Vagina (tissue), 2 donors: ENCODE measurements around the gene P4HA2. TPM values are rescaled to one million over a fixed set of nuclear protein-coding genes. Genes with fewer than 3 reads are reported as not detected.

Experiments used
- DNase-seq, 2 donors: peaks; one replicate each; pipeline ENCODE4 v3.0.0-alpha.2; 2017; ENCODE audit errors: extremely low spot score in 2 of 2
- H3K27ac ChIP-seq: fragments of 200-600 bp; sonication (generic); one replicate; pipeline ENCODE4 v1.5.1; 2019
- H3K27me3 ChIP-seq: fragments of 200-600 bp; sonication (generic); one replicate; pipeline ENCODE4 v1.5.1; 2019
- H3K36me3 ChIP-seq, 2 donors: fragments of 200-600 bp; sonication (generic); one replicate each; pipeline ENCODE4 v1.5.1; 2017 to 2019
- H3K4me1 ChIP-seq: fragments of 200-600 bp; sonication (generic); one replicate; pipeline ENCODE4 v1.5.1; 2019
- H3K4me3 ChIP-seq, 2 donors: fragments of 200-600 bp; sonication (generic); 1 replicate in 1 of 2; 2 replicates in 1 of 2; pipeline ENCODE4 v1.5.1; 2016 to 2019
- H3K9me3 ChIP-seq: fragments of 200-600 bp; sonication (generic); one replicate; pipeline ENCODE4 v1.5.1; 2019
- POLR2A ChIP-seq, 2 donors: fragments of 450-650 bp; IDR thresholded peaks; one replicate each; pipeline ENCODE4 v1.6.1; 2017; ENCODE audit warnings: antibody characterized with exemption in 2 of 2, mild to moderate bottlenecking in 2 of 2, moderate library complexity in 2 of 2
- POLR2AphosphoS5 ChIP-seq, 2 donors: sonication (generic); formaldehyde crosslinking; IDR thresholded peaks; one replicate each; pipeline ENCODE4 v1.9.0; 2017; ENCODE audit warnings: antibody characterized with exemption in 2 of 2, mild to moderate bottlenecking in 2 of 2, low read depth in 1 of 2; ENCODE audit not compliant: insufficient read depth in 1 of 2
- intact Hi-C: fragments of 100-400 bp; cut with DNase I; formaldehyde crosslinking; loops from one replicate; pipeline ENCODE4 v1.15.1; 2023
- total RNA-seq: library from RNA; depleted of rRNA; stranded (reverse); fragments of >200 nt; gene quantifications from one replicate; pipeline ENCODE4 v1.2.3, GENCODE V29; 2016
- TF ChIP-seq, protein P1 (sequence below), 3 experiments: fragments of 450-650 bp in 2 of 3; fragments of 200-600 bp in 1 of 3; sonication (generic) in 1 of 3; IDR thresholded peaks; one replicate each; pipeline ENCODE4 v1.5.1; 2017 to 2019; ENCODE audit warnings: antibody characterized with exemption in 3 of 3, mild to moderate bottlenecking in 2 of 3, moderate library complexity in 2 of 3

Gene P4HA2
- total RNA-seq, 1 donor from 2014 or later: 42.0 TPM

DNA sequence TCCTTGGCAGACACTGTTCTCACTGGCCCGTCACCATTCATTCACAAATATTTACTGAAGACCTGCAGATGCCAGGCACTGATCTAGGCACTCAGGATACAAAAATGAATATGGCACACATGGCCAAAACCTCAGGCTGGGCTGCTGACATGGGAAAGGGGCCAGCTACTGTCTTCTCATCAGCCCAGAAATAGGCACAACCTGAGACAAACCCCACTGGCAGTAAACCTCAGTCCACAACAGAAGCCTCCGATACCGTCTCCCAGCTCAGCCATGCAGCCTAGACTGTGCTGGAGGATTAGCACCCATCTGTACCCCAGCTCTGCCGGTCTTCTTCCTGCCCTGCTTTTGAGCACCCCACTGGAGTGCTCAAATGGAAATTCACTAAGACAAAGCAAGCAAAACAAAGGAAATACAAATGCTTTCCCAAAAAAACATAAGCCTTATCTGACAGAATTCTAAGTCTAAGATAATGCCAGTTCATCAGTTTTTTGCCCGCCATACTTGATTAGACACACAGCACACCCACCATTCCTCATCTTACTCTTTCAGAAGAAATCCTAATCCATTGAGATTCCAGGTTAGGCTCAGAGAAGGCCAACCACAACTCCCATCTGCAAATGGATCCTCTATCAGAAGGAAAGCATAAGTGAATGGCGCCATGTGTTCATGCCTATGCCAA, 8.2 kb downstream of the P4HA2 start:
- Histone ChIP-seq H3K27me3 (no peaks in the 10 kb centered on the region), H3K9me3 (no peaks in the 10 kb centered on the region), H3K4me1 (peaks cover 65% of the 10 kb centered on the region), H3K4me3 (no peak overlapping the region), H3K27ac (peak overlapping the region; percentile 61), H3K36me3 (no peaks in the 10 kb centered on the region)
- TF ChIP-seq POLR2AphosphoS5 (IDR thresholded peaks at IDR 0.05; ENCODE audit: insufficient read depth in 1 of 2, low read depth in 1 of 2) (no peak), POLR2A (IDR thresholded peaks at IDR 0.05) (no peak)
- TF ChIP-seq, protein P1, sequence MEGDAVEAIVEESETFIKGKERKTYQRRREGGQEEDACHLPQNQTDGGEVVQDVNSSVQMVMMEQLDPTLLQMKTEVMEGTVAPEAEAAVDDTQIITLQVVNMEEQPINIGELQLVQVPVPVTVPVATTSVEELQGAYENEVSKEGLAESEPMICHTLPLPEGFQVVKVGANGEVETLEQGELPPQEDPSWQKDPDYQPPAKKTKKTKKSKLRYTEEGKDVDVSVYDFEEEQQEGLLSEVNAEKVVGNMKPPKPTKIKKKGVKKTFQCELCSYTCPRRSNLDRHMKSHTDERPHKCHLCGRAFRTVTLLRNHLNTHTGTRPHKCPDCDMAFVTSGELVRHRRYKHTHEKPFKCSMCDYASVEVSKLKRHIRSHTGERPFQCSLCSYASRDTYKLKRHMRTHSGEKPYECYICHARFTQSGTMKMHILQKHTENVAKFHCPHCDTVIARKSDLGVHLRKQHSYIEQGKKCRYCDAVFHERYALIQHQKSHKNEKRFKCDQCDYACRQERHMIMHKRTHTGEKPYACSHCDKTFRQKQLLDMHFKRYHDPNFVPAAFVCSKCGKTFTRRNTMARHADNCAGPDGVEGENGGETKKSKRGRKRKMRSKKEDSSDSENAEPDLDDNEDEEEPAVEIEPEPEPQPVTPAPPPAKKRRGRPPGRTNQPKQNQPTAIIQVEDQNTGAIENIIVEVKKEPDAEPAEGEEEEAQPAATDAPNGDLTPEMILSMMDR (IDR thresholded peaks at IDR 0.05): no peak
- no peak for DNase-seq
- intact Hi-C loops: no loop called here

DNA sequence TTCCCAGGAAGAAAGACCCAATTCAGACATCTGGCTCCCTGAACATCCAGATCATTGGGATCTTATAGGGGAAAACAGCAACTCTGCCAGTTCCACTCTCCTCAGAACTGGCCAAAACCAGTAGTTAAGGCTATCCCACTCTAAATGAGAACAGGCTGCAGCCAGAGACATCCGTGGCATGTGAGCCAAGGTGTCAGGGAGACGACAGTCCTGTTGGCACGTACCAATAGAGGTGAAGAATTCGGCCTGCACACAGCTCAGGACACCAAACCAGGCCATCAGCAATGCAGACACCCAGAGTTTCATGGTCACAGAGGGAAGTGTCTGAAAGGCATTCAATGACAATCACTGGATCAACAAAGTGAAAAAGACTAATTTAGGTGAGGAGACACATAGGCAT, 9.3 kb downstream of the P4HA2 start:
- Histone ChIP-seq H3K27ac (no peak overlapping the region), H3K4me3 (no peak overlapping the region), H3K27me3 (no peaks in the 10 kb centered on the region), H3K36me3 (peaks cover 0 to 6% of the 10 kb centered on the region in 2 donors), H3K4me1 (peaks cover 60% of the 10 kb centered on the region), H3K9me3 (no peaks in the 10 kb centered on the region)
- intact Hi-C loops: no loop called here
- TF ChIP-seq POLR2AphosphoS5 (IDR thresholded peaks at IDR 0.05; ENCODE audit: insufficient read depth in 1 of 2, low read depth in 1 of 2) (no peak), POLR2A (IDR thresholded peaks at IDR 0.05) (no peak)
- TF ChIP-seq, protein P1 (IDR thresholded peaks at IDR 0.05): no peak
- DNase-seq: no peak

GRCh38 chr5:132215329-132215728, 12.3 kb downstream of the P4HA2 start:
- H3K4me3 ChIP-seq: no peak overlapping the region
- H3K27me3 ChIP-seq: no peaks in the 10 kb centered on the region
- peaks cover 0 to 24% of the 10 kb centered on the region in 2 donors for H3K36me3 ChIP-seq
- TF ChIP-seq, protein P1 (IDR thresholded peaks at IDR 0.05): no peak
- no peak for TF ChIP-seq POLR2A (IDR thresholded peaks at IDR 0.05)
- TF ChIP-seq POLR2AphosphoS5 (IDR thresholded peaks at IDR 0.05; ENCODE audit: insufficient read depth in 1 of 2, low read depth in 1 of 2): peak; percentile 88 to 90
- peaks cover 30% of the 10 kb centered on the region for H3K4me1 ChIP-seq
- intact Hi-C loops: no loop called here
- H3K9me3 ChIP-seq: no peaks in the 10 kb centered on the region
- H3K27ac ChIP-seq: peak overlapping the region; percentile 93
- DNase-seq: peak in 1 of 2 donors; percentile 98

DNA sequence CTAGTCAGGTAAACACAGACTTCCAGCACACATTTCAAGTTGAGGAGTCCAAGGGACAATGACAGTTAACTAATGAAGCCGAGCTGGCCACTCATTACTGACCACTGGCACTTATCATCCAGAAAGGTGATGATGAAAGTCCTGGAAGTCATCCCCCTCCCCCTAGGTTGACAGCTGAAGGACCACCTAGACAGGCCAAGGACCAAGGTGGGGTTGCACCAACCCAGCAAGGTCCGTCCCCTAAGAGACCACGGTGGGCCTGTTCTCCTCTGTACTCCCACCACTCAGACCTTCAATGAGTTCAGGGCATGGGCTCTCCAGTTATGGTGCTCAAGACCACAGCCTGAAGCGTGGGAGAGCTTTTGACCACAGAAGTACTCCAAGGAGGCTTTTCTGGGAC, 13.2 kb downstream of the P4HA2 start:
- no peak for DNase-seq
- H3K27ac ChIP-seq: peak overlapping the region; percentile 93
- no peak overlapping the region for H3K4me3 ChIP-seq
- intact Hi-C loops: no loop called here
- H3K27me3 ChIP-seq: no peaks in the 10 kb centered on the region
- peaks cover 22% of the 10 kb centered on the region for H3K4me1 ChIP-seq
- TF ChIP-seq, protein P1 (IDR thresholded peaks at IDR 0.05): no peak
- TF ChIP-seq POLR2A (IDR thresholded peaks at IDR 0.05): no peak
- TF ChIP-seq POLR2AphosphoS5 (IDR thresholded peaks at IDR 0.05; ENCODE audit: insufficient read depth in 1 of 2, low read depth in 1 of 2): no peak
- no peaks in the 10 kb centered on the region for H3K9me3 ChIP-seq
- peaks cover 0 to 30% of the 10 kb centered on the region in 2 donors for H3K36me3 ChIP-seq

DNA sequence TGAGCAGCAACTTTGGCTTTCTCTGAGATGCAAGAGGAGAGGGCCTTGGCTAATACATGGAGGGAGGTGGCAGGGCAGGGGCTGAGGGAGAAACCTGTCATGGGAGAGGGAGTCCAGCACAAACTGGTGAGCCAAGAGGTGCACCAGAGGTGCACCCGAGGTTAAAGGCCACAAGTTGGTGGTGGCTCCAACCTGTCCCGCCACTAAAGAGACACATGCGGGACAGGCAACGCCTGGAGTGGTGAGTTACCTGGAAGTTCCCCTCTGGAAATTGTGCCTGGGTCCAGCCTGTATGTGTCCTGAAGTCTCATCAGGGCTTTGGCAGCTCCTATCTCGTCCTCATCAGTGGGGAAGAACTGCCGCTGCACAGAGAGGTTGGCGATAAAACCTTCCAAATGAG, 14.0 kb downstream of the P4HA2 start:
- H3K27me3 ChIP-seq: no peaks in the 10 kb centered on the region
- no peak for TF ChIP-seq POLR2A (IDR thresholded peaks at IDR 0.05)
- TF ChIP-seq, protein P1 (IDR thresholded peaks at IDR 0.05): no peak
- TF ChIP-seq POLR2AphosphoS5 (IDR thresholded peaks at IDR 0.05; ENCODE audit: insufficient read depth in 1 of 2, low read depth in 1 of 2): no peak
- H3K27ac ChIP-seq: peak overlapping the region; percentile 93
- peaks cover 22% of the 10 kb centered on the region for H3K4me1 ChIP-seq
- no peaks in the 10 kb centered on the region for H3K9me3 ChIP-seq
- peaks cover 0 to 39% of the 10 kb centered on the region in 2 donors for H3K36me3 ChIP-seq
- H3K4me3 ChIP-seq: no peak overlapping the region
- intact Hi-C loops: no loop called here
- no peak for DNase-seq
